MV-4-11 (cell line): ENCODE measurements around the gene PHOX2B.
"Not testable (repeated sequence)": the region's sequence is repeated elsewhere in the genome, so short reads cannot be mapped to it uniquely, and the experiment has no call there.

Experiments used
- DNase-seq: peaks from one replicate; lab custom pipeline; 2025; lab: John Stamatoyannopoulos, UW

The PHOX2B gene

GRCh38 chr4:41712425-41712824 is 36.1 kb downstream of the PHOX2B start:
- DNase-seq: no peak

DNA sequence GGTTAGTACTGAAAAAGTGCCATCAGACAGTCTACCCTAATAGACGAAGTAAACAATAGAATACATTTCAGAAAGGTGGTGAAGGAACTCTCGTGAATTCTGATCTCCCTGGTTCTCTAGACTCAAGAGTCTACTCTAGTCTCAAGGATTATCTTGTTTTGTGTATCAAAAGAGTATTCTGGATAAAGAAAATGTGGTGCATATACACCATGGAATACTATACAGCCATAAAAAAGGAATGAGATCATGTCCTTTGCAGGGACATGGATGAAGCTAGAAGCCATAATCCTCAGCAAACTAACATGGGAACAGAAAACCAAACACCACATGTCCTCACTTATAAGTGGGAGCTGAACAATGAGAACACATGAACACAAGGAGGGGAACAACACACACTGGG is 36.9 kb downstream of the PHOX2B start:
- not testable (repeated sequence) for DNase-seq

- no peak for DNase-seq
Measured at GRCh38 chr4:41709844-41710481, 38.6 kb downstream of the PHOX2B start.

- no peak for DNase-seq
Measured at GRCh38 chr4:41703785-41704184, 44.7 kb downstream of the PHOX2B start.

DNA sequence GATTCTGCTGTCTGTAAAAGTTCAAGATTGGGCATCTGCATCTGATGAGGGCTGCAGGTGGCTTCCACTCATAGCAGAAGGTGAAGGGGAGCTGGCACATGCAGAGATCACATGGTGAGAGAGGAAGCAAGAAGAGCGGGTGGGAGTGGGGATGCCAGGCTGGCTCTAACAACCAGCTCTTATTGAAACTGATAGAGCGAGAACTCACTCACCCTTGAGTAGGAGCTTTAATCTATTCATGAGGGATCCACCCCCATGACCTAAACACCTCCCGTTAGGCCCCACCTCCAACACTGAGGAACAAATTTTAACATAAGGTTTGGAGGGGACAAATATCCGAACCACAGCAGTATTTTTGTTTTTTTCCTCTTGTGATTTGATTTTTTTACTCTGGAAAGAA is 45.8 kb downstream of the PHOX2B start:
- DNase-seq: no peak

- no peak for DNase-seq
Measured at GRCh38 chr4:41701983-41702382, 46.5 kb downstream of the PHOX2B start.

- no peak for DNase-seq
Measured at GRCh38 chr4:41696763-41697162, 51.8 kb downstream of the PHOX2B start.

GRCh38 chr4:41696131-41696530 is 52.4 kb downstream of the PHOX2B start:
- no peak for DNase-seq
